OCI-LY3 (cell line): Measurements from ENCODE around the gene LMCD1.

ENCODE experiments used
- CTCF ChIP-seq: fragments of 200-600, 300-600 bp; sonication (generic); IDR thresholded peaks from 2 replicates; pipeline ENCODE4 v1.5.1; 2014; ENCODE audit warnings: antibody characterized with exemption, low read length, low read depth
- EZH2phosphoT487 ChIP-seq: fragments of 200-600 bp; shearing (Covaris generic); IDR thresholded peaks from 2 replicates; pipeline ENCODE4 v1.6.1; 2018; ENCODE audit warnings: antibody characterized with exemption, mixed run types, low read depth

DNA sequence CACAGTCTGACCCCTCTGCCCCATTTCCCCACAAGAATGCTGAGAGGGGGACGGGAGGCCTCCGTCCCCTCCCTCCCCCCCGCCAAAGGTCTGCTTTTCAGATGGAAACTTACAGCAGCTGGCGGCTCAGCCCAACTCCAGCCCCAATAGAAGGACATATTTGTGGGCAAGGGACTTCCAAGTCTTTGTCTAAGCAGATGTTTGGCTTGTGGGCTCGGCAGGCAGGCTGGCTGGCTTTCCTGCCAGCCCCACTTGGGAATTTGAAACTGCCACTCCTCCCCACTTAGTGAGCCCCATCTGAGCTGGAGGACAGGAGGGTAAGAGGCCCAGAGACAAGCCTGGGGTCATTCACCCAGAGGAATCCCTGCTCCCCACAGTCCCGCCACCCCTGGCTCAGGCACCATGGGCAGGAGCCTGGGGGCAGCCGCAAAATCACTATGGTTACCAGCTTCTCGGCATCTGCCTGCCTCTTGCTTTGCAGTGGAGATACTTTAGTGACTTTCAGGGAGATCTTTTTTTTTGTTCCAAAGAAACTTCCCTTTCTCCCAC lies 53.6 kb downstream of the LMCD1 start:
- TF ChIP-seq CTCF (no peak), EZH2phosphoT487 (no peak)
